Right cardiac atrium (tissue), 5 donors: ENCODE measurements around the gene CCDC197. TPM values are rescaled to one million over a fixed set of nuclear protein-coding genes. Genes with fewer than 3 reads are reported as not detected.

Source experiments
- ATAC-seq, 2 donors: fragments of 200-7000 bp; cut with Tn5 transposase; one replicate each; pipeline versions ENCODE4 v1.8.0 to v1.9.1; 2020; ENCODE audit warnings: moderate library complexity in 2 of 2, mild to moderate bottlenecking in 1 of 2
- DNase-seq, 3 donors: peaks; one replicate each; pipeline ENCODE4 v3.0.0-alpha.2; 2020
- H3K27ac ChIP-seq: one replicate; pipeline ENCODE4 v1.5.1; 2013; ENCODE audit warnings: mild to moderate bottlenecking, low read length, control low read depth, moderate library complexity
- H3K27me3 ChIP-seq: one replicate; pipeline ENCODE4 v1.6.1; 2013; ENCODE audit not compliant: control insufficient read depth, insufficient read depth
- H3K4me1 ChIP-seq: one replicate; pipeline ENCODE4 v1.6.1; 2013; ENCODE audit warnings: low read length; ENCODE audit not compliant: control insufficient read depth, insufficient read depth
- H3K4me3 ChIP-seq: one replicate; pipeline ENCODE4 v1.5.1; 2013; ENCODE audit warnings: low read length, control low read depth
- H3K9me3 ChIP-seq: one replicate; pipeline ENCODE4 v1.6.1; 2013; ENCODE audit warnings: low read length; ENCODE audit not compliant: control insufficient read depth
- WGBS: extraction: QIAGEN DNeasy Blood & Tissue Kit; methylation state at CpG from one replicate; pipeline ENCODE4 v1.1.7; 2013; 5-methylcytosine and 5-hydroxymethylcytosine counted together
- intact Hi-C, 4 donors: fragments of 100-400 bp; cut with DNase I; formaldehyde crosslinking; loops; one replicate each; pipeline versions ENCODE4 v1.11.0 to v1.14.0; 2022 to 2023
- polyA plus RNA-seq: library from polyadenylated mRNA; stranded (reverse); fragments of 200-250 nt; gene quantifications from one replicate; pipeline ENCODE4 v1.2.3, GENCODE V29; 2013
- total RNA-seq, 4 donors: library from RNA; stranded (reverse); fragmentation: NEBNext Ultra II Directional; extraction: Animal tissue kit (Norgen Biotek cat#: 25700); gene quantifications; one replicate each; pipeline ENCODE4 v1.2.1, GENCODE V29; 2021
- donor health status: healthy with polysubstance abuse.
- donor health status: DM: no; HTN: yes; CAD: no.
- donor health status: DM: no; HTN: no; CAD: no.
- donor health status: DM: no; HTN: yes; CAD: no; lungs with severe emphysema.
- donor health status: DM: yes; HTN: yes; CAD: no.

CCDC197 gene
- total and polyA plus RNA-seq, 5 donors: 0.44 to 0.45 TPM; not detected in 3

DNA sequence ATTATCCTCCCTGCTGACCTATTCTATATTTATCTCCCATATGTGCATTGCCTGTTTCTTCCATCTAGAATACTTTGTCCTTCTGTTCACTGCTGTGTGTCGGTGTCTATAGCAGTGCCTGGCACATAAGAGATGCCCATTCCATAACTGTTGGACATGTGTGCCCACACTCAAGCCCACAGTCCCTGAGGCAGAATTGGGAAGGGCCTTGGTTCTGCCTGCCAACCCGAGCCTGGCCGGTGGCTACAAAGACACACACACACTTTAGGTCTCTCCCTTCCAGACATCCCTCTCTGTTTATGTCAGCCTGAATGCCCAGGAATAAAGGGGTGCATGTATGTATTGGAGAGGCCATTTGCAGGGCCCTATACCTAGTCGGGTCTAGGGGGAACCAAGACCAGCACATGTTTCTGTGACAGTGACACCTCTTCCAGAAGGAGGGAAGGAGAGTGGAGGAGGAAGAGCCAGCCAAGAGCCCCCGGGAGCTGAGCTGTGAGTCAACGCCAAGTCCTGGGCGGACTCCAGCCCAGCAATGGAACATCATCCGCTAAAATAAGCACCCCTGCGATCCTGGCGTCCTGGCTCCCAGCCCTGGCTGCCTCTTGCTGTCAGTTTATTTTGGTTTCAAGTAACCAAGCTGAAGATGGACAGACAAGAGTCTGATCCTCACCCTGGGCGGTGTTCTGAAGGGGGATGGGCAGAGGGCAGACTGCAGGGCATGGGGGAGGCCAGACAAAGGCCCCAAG is 16.5 kb upstream of the CCDC197 start:
- no peak overlapping the region for H3K4me3 ChIP-seq
- H3K9me3 ChIP-seq: no peaks in the 10 kb centered on the region
- peak overlapping the region; percentile 94 for H3K27ac ChIP-seq
- intact Hi-C loops: no loop called here
- DNase-seq: peak; percentile 74 to 88 (median 88)
- peak; percentile 55 to 72 for ATAC-seq
- no peaks in the 10 kb centered on the region for H3K27me3 ChIP-seq
- 38% methylated on average over 11 of the region's 11 CpGs for WGBS
- H3K4me1 ChIP-seq: peaks cover 16% of the 10 kb centered on the region

DNA sequence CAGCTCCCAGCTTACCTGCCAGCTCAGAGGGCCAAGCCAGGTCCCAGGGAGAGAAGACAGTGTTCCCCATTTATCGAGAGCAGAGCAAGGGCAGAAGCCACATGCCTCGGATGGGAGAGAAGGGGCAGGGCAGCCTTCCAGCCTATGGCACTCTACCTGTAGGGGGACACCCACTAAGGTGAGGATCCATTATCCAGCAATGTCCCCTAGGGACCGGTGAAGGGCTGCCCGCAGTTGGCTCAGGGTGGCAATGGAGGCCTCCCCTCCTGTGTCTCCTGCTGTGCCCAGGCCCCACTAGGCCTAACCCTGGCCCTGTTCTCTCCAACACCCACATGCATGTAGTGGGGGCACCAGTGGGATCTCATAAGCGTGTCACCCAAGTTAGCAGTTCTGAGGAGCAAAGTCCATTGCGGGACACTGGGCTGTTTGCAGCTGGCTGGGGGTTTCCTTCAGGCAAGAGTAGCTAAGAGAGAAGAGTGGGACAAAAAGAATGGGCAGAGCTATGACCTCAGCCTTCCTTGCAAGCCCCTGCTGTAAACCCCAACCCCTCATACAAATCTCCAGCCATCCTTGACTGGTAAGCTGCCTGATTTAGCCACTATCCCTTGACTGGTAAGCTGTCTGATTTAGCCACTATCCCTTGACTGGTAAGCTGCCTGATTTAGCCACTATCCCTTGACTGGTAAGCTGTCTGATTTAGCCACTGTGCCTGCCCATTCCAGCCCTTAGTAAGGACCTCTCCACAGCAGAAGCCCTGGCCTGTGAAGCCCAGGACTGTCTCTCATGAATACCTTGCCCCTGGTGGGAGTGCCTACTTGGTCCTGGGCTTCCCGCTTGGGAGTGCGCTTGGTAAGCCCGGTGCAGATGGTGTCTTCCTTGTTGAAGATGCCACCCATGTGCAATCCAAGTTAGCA is 15.5 kb upstream of the CCDC197 start:
- H3K4me3 ChIP-seq: no peak overlapping the region
- H3K4me1 ChIP-seq: peaks cover 16% of the 10 kb centered on the region
- H3K9me3 ChIP-seq: no peaks in the 10 kb centered on the region
- 85% methylated on average over 9 of the region's 9 CpGs for WGBS
- H3K27ac ChIP-seq: peak overlapping the region; percentile 93
- ATAC-seq (no peak), DNase-seq (peak in 1 of 3 donors; percentile 52)
- intact Hi-C loops: no loop called here
- no peaks in the 10 kb centered on the region for H3K27me3 ChIP-seq

DNA sequence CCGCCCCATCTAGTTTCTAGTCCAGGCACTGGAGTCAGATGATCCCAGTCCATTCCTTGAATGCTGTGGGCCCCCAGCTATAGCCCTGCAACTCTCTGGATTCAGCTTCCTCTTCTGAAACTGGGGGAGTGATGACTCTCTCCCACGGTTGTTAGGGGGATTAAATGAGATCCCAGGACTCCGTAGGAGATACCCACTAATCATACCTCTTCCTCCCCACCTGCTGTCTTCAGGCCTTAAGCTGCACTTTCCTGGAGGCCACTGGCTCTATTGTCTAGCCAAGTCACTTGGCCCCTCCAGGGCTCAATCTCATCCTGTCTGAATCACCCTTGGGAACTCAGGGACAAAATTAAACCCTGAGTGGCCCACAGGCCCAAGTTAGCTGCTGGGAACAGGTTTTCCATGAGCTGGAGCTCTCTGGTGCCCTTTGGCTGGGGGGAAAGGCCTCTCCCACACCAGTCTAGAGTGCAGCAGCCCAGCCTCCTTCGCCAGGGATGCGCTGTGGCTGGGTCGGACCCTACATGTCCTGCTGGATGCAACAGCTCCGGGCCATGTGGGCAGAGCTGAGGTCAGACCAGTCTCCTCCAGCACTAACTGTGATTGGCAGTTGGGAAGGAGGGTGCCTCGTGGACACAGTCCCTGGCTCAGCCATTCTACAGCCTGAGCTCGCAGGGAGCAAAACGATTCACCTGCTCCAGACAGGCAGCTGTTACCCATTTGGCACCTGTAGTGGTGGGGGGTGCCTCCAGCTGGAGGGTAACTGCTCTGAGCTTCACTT is 14.7 kb upstream of the CCDC197 start:
- Histone ChIP-seq H3K27ac (peak overlapping the region; percentile 93), H3K27me3 (no peaks in the 10 kb centered on the region), H3K4me3 (no peak overlapping the region), H3K4me1 (peaks cover 15% of the 10 kb centered on the region), H3K9me3 (no peaks in the 10 kb centered on the region)
- no peak for ATAC-seq
- peak in 1 of 3 donors; percentile 48 for DNase-seq
- intact Hi-C loops: no loop called here
- 67% methylated on average over 10 of the region's 10 CpGs for WGBS

DNA sequence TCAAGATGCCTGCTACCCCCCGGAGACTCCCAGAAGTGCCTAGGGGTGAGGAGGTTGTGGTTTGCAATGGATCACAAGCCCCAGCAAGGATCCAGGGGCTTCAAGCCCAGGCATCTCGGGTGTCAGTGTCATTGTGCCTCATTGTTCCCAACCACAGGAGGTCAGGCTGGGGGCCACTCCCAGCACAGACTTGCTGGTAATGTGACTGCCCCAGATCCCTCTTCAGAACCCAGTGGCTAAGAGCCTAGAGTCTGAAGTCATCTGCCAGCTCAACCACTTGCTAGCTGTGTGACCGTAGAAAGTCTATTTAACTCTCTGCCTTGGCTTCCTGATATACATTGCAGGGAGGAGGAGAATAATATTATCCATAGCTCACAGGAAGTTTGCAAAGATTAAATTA is 13.0 kb upstream of the CCDC197 start:
- no peaks in the 10 kb centered on the region for H3K27me3 ChIP-seq
- no peak overlapping the region for H3K4me3 ChIP-seq
- intact Hi-C loops: no loop called here
- H3K4me1 ChIP-seq: peaks cover 13% of the 10 kb centered on the region
- WGBS: 74% methylated on average over 3 of the region's 3 CpGs
- H3K27ac ChIP-seq: peak overlapping the region; percentile 12
- no peaks in the 10 kb centered on the region for H3K9me3 ChIP-seq
- DNase-seq: peak in 1 of 3 donors; percentile 43
- no peak for ATAC-seq

DNA sequence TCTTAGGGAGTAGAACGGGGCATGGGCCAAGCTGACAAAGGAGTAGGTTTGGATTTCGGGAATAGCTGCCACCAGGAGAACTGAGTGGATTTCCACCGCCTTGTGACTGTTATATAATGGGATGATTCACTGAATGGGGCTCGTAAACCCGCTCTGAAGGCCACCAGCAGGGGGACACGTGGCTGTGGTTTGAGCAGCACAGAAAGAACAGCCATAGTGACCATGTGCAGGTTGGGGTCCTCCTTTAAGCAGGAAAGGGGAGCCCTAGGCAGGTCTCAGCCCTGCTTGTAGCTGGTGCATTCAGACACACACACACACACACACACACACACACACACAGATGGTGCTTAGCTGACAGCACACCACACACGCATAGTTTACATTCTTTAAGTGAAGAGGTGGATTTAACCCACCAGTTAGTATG is 12.1 kb upstream of the CCDC197 start:
- Histone ChIP-seq H3K9me3 (no peaks in the 10 kb centered on the region), H3K27ac (peak overlapping the region; percentile 79), H3K4me3 (no peak overlapping the region), H3K4me1 (peaks cover 13% of the 10 kb centered on the region), H3K27me3 (no peaks in the 10 kb centered on the region)
- DNase-seq (peak in 1 of 3 donors; percentile 48), ATAC-seq (peak in 1 of 2 donors; percentile 4)
- intact Hi-C loops: no loop called here
- WGBS: 35% methylated on average over 7 of the region's 7 CpGs

DNA sequence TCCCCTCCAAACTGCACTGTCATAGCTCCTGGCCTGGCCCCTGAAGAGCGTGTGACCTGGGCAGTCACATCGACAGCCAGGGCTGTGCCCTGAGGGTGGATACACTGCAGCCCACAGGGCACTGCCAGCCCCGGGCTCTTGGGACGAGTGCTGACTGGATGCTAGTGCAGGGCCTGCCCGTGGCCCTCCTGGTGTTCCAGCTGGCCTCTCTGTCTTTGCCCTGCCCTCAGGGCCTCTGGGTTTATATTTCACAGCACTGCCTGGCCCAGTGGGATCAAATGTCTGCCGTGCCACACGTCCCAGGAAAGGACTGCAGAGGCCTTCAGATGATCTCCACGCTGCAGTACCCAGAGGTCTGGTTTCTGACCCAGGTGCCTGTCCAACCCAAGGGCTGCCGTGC is 10.1 kb upstream of the CCDC197 start:
- Histone ChIP-seq H3K4me1 (peaks cover 7% of the 10 kb centered on the region), H3K27ac (peak overlapping the region; percentile 8), H3K9me3 (no peaks in the 10 kb centered on the region), H3K27me3 (no peaks in the 10 kb centered on the region), H3K4me3 (no peak overlapping the region)
- intact Hi-C loops: no loop called here
- DNase-seq: peak in 1 of 3 donors; percentile 64
- WGBS: 57% methylated on average over 9 of the region's 9 CpGs
- ATAC-seq: peak; percentile 45 to 55

GRCh38 chr14:93987376-93987775 is 9.7 kb upstream of the CCDC197 start:
- Histone ChIP-seq H3K27ac (peak overlapping the region; percentile 8), H3K9me3 (no peaks in the 10 kb centered on the region), H3K4me1 (peaks cover 5% of the 10 kb centered on the region), H3K27me3 (no peaks in the 10 kb centered on the region), H3K4me3 (no peak overlapping the region)
- DNase-seq: peak in 1 of 3 donors; percentile 59
- intact Hi-C loops: no loop called here
- WGBS: 61% methylated on average over 12 of the region's 12 CpGs
- peak in 1 of 2 donors; percentile 14 for ATAC-seq

DNA sequence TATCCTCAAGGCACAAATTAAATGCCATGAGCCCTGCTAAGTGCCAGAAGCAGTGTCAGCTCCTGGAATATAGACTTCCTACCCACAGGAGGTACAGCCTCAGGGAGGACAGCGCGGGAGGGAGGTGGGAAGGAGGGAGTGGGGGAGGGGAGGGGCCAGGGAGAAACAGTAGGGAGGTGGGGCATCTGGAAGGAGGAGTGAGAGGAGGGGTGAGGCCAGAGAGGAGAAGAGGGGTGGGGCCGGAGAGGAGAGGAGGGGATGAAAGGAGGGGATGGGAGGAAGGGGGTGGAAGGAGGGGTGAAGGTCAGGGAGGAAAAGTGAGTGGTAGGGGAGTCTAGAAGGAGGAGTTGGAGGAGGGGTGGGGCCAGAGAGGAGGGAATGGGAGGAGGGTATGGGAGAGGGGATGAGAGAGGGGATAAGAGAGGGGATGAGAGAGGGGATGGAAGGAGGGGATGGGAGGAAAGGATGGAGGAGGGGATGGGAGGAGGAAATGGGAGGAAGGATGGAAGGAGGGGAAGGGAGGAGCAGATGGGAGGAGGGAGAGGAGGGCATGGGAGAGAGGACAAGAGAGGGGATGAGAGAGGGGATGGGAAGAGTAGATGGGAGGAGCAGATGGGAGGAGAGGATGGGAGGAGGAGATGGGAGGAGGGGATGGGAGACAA is 9.2 kb upstream of the CCDC197 start:
- H3K4me3 ChIP-seq: no peak overlapping the region
- 66% methylated on average over 3 of the region's 3 CpGs for WGBS
- ATAC-seq: no peak

GRCh38 chr14:93989939-93990338 is 7.2 kb upstream of the CCDC197 start:
- Histone ChIP-seq H3K9me3 (no peaks in the 10 kb centered on the region), H3K27ac (no peak overlapping the region), H3K4me1 (peaks cover 2% of the 10 kb centered on the region), H3K27me3 (no peaks in the 10 kb centered on the region), H3K4me3 (no peak overlapping the region)
- no peak for DNase-seq
- intact Hi-C loops: no loop called here
- no peak for ATAC-seq
- 71% methylated on average over 4 of the region's 4 CpGs for WGBS

More for the DNA sequence above, 9.2 kb upstream of the CCDC197 start:
- H3K4me1 ChIP-seq: peaks cover 2% of the 10 kb centered on the region
- intact Hi-C loops: no loop called here
- H3K9me3 ChIP-seq: no peaks in the 10 kb centered on the region
- no peaks in the 10 kb centered on the region for H3K27me3 ChIP-seq
- no peak overlapping the region for H3K27ac ChIP-seq
- DNase-seq: peak in 1 of 3 donors; percentile 28

DNA sequence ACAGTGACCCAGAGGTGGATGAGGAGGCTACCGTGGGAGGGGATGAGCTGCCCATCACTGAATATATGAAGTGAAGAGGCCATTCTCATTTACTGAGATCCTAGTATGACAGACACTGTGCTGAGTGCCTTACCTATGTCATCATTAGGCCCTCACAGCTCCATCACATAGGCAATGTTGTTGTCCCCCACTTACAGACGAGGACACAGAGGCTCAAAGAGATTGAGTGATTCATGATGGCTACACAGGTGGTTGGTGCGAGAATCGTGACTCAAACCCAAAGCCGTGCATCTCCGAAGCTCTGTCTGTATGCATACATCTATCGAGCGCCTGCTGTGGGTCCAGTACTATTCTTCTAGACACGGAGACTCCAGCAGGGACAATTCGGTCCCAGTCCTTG is 5.9 kb upstream of the CCDC197 start:
- no peak for DNase-seq
- Histone ChIP-seq H3K9me3 (no peaks in the 10 kb centered on the region), H3K4me3 (no peak overlapping the region), H3K27ac (no peak overlapping the region), H3K27me3 (no peaks in the 10 kb centered on the region), H3K4me1 (peaks cover 5% of the 10 kb centered on the region)
- no peak for ATAC-seq
- intact Hi-C loops: no loop called here
- 88% methylated on average over 10 of the region's 10 CpGs for WGBS
